OCI-LY3 (cell line): Measurements from ENCODE around the gene CHTF18.

ENCODE experiments used
- H2AFZ ChIP-seq: fragments of 200-600, 300-600 bp; shearing (Covaris generic); 2 replicates; pipeline ENCODE4 v1.6.0; 2014; ENCODE audit warnings: antibody characterized with exemption, low read depth, low read length
- H3K27ac ChIP-seq: fragments of 200-600, 300-600 bp; sonication (generic); 2 replicates; pipeline ENCODE4 v1.5.1; 2014; ENCODE audit warnings: mild to moderate bottlenecking, low read length, moderate library complexity, mixed read lengths
- H3K27me3 ChIP-seq: fragments of 200-600, 300-600 bp; sonication (generic); 2 replicates; pipeline ENCODE4 v1.6.1; 2014; ENCODE audit warnings: low read depth, low read length, mixed read lengths
- H3K36me3 ChIP-seq: fragments of 200-600, 300-600 bp; sonication (generic); replicated peaks from 2 replicates; pipeline ENCODE3; 2014; ENCODE audit warnings: low read depth, low read length, mixed read lengths
- H3K4me1 ChIP-seq: fragments of 300-600, 200-600 bp; sonication (generic); 2 replicates; pipeline ENCODE4 v1.6.1; 2014; ENCODE audit warnings: low read length, mixed read lengths
- H3K4me2 ChIP-seq: fragments of 200-600, 300-600 bp; sonication (generic); 2 replicates; pipeline ENCODE4 v1.6.1; 2014; ENCODE audit warnings: low read length, mixed read lengths
- H3K4me3 ChIP-seq: fragments of 300-600, 200-600 bp; sonication (generic); 2 replicates; pipeline ENCODE4 v1.5.1; 2014; ENCODE audit warnings: antibody characterized with exemption, mild to moderate bottlenecking, low read length, moderate library complexity
- H3K79me2 ChIP-seq: fragments of 300-600, 200-600 bp; shearing (Covaris generic); 2 replicates; pipeline ENCODE4 v1.6.1; 2014; ENCODE audit warnings: mild to moderate bottlenecking, low read length, mixed read lengths
- H3K9ac ChIP-seq: fragments of 300-600, 200-600 bp; shearing (Covaris generic); 2 replicates; pipeline ENCODE4 v1.6.0; 2014; ENCODE audit warnings: mild to moderate bottlenecking, low read length, moderate library complexity
- H3K9me3 ChIP-seq: fragments of 200-600, 300-600 bp; shearing (Covaris generic); 2 replicates; pipeline ENCODE4 v1.6.1; 2014; ENCODE audit warnings: low read length, mixed read lengths; ENCODE audit not compliant: insufficient read depth
- H4K20me1 ChIP-seq: fragments of 200-600, 300-600 bp; sonication (generic); 2 replicates; pipeline ENCODE4 v1.6.1; 2016; ENCODE audit warnings: low read length, mixed read lengths; ENCODE audit not compliant: insufficient read depth
- EZH2phosphoT487 ChIP-seq: fragments of 200-600 bp; shearing (Covaris generic); IDR thresholded peaks from 2 replicates; pipeline ENCODE4 v1.6.1; 2018; ENCODE audit warnings: antibody characterized with exemption, mixed run types, low read depth
- TF ChIP-seq, protein P1 (sequence below): fragments of 200-600, 300-600 bp; sonication (generic); IDR thresholded peaks from 2 replicates; pipeline ENCODE4 v1.5.1; 2014; ENCODE audit warnings: antibody characterized with exemption, low read length, low read depth

The CHTF18 gene

GRCh38 chr16:764184-764750, 24.2 kb upstream of the CHTF18 start:
- Histone ChIP-seq H3K9ac (no peak overlapping the region), H3K79me2 (no peaks in the 10 kb centered on the region), H3K9me3 (no peaks in the 10 kb centered on the region), H3K27ac (no peak overlapping the region), H3K27me3 (no peaks in the 10 kb centered on the region), H2AFZ (no peak overlapping the region), H3K4me1 (no peaks in the 10 kb centered on the region), H3K36me3 (no peaks in the 10 kb centered on the region), H3K4me2 (no peak overlapping the region), H4K20me1 (no peaks in the 10 kb centered on the region), H3K4me3 (no peak overlapping the region)
- TF ChIP-seq, protein P1, sequence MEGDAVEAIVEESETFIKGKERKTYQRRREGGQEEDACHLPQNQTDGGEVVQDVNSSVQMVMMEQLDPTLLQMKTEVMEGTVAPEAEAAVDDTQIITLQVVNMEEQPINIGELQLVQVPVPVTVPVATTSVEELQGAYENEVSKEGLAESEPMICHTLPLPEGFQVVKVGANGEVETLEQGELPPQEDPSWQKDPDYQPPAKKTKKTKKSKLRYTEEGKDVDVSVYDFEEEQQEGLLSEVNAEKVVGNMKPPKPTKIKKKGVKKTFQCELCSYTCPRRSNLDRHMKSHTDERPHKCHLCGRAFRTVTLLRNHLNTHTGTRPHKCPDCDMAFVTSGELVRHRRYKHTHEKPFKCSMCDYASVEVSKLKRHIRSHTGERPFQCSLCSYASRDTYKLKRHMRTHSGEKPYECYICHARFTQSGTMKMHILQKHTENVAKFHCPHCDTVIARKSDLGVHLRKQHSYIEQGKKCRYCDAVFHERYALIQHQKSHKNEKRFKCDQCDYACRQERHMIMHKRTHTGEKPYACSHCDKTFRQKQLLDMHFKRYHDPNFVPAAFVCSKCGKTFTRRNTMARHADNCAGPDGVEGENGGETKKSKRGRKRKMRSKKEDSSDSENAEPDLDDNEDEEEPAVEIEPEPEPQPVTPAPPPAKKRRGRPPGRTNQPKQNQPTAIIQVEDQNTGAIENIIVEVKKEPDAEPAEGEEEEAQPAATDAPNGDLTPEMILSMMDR = no peak
- TF ChIP-seq EZH2phosphoT487 = no peak

- H4K20me1 ChIP-seq = no peaks in the 10 kb centered on the region
Measured at GRCh38 chr16:764848-765487, 23.5 kb upstream of the CHTF18 start.

GRCh38 chr16:765488-765865, 22.9 kb upstream of the CHTF18 start:
- H3K27ac ChIP-seq = no peak overlapping the region
- H3K4me3 ChIP-seq = no peak overlapping the region
- H3K79me2 ChIP-seq = no peaks in the 10 kb centered on the region
- no peaks in the 10 kb centered on the region for H4K20me1 ChIP-seq
- no peaks in the 10 kb centered on the region for H3K9me3 ChIP-seq
- H3K4me1 ChIP-seq = no peaks in the 10 kb centered on the region
- H3K4me2 ChIP-seq = no peak overlapping the region
- H3K27me3 ChIP-seq = no peaks in the 10 kb centered on the region
- no peak overlapping the region for H2AFZ ChIP-seq
- H3K9ac ChIP-seq = no peak overlapping the region
- TF ChIP-seq, protein P1 = no peak
- TF ChIP-seq EZH2phosphoT487 = no peak
- H3K36me3 ChIP-seq = no peaks in the 10 kb centered on the region

More at GRCh38 chr16:764848-765487, 23.5 kb upstream of the CHTF18 start:
- no peak overlapping the region for H3K4me3 ChIP-seq
- no peaks in the 10 kb centered on the region for H3K79me2 ChIP-seq
- TF ChIP-seq, protein P1 = no peak
- TF ChIP-seq EZH2phosphoT487 = no peak
- H3K9ac ChIP-seq = no peak overlapping the region
- H3K36me3 ChIP-seq = no peaks in the 10 kb centered on the region
- no peaks in the 10 kb centered on the region for H3K27me3 ChIP-seq
- H2AFZ ChIP-seq = no peak overlapping the region
- no peaks in the 10 kb centered on the region for H3K9me3 ChIP-seq
- H3K4me1 ChIP-seq = no peaks in the 10 kb centered on the region
- no peak overlapping the region for H3K27ac ChIP-seq
- no peak overlapping the region for H3K4me2 ChIP-seq

GRCh38 chr16:766008-766819, 22.2 kb upstream of the CHTF18 start:
- H2AFZ ChIP-seq = no peak overlapping the region
- no peak overlapping the region for H3K4me2 ChIP-seq
- H3K4me3 ChIP-seq = no peak overlapping the region
- no peaks in the 10 kb centered on the region for H3K9me3 ChIP-seq
- no peaks in the 10 kb centered on the region for H3K27me3 ChIP-seq
- TF ChIP-seq, protein P1 = no peak
- no peak for TF ChIP-seq EZH2phosphoT487
- no peaks in the 10 kb centered on the region for H3K79me2 ChIP-seq
- no peaks in the 10 kb centered on the region for H4K20me1 ChIP-seq
- H3K9ac ChIP-seq = no peak overlapping the region
- no peaks in the 10 kb centered on the region for H3K36me3 ChIP-seq
- H3K4me1 ChIP-seq = no peaks in the 10 kb centered on the region
- H3K27ac ChIP-seq = no peak overlapping the region
